ENCODE data around the gene CNDP1. TPM values are rescaled to one million over a fixed set of nuclear protein-coding genes. Genes with fewer than 3 reads are reported as not detected.

CNDP1 gene
- polyA plus RNA-seq, 1 experiment = not detected

DNA sequence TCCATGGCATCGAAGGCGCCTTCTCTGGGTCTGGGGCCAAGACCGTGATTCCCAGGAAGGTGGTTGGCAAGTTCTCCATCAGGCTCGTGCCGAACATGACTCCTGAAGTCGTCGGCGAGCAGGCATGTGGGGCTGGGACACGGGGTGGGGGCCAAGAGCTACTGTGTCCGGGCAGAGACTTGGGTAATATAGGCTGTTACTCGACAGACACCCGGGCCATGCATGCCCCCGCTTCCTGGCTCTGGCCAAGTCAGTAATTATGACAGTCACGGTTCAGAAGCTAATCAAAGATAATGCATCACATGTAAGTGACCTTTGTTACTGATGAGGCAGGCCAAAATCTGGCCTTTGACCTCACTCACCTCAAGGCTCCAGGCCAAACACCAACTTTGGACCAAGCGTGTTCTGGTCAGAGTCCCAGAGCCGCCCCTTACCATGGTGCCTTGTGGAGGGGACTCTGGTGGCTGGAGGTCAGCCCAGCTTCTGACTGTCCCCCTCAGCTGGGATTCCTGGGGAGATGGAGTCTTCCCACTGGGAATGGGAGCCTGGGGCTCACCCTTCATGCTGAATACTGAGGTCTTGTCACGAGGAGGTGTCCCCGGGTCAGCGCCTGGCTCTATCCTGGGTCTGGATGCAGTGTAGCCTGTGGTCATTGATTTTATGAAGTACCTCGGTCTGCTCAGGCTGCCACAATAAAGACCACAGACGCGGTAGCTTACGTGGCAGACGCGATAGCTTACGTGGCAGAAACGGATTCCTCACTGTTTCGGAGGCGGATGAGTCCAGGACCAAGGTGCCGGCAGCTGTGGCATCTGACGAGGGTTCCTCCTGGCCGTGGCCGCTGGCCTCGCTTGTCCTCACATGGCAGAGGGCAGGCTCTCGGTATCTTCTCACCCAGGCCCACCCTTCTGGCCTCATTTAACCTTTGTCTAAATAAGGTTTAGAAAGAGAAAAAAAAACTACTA lies 17.7 kb upstream of the CNDP1 start:
- DNase-seq (ENCODE audit: low read depth, low spot score) = no peak
- POLR2A ChIA-PET = no interaction called here
- Histone ChIP-seq H3K27me3 (ENCODE audit: control insufficient read depth, insufficient read depth, low read length) (no peaks in the 10 kb centered on the region), H3K9me3 (ENCODE audit: control insufficient read depth, insufficient read depth, low read length) (no peaks in the 10 kb centered on the region), H3K27ac (ENCODE audit: low read depth, low read length) (no peak overlapping the region), H3K4me3 (ENCODE audit: low read depth, low read length) (no peak overlapping the region)
- no peak for TF ChIP-seq CTCF (IDR thresholded peaks at IDR 0.05; ENCODE audit: low read depth, low read length)
- CTCF ChIA-PET = interaction anchor here (0.6 to 1.2 kb wide), 2 partner anchors 23 to 672 kb away, joined by 3 read pairs; no protein-coding TSS in a partner anchor

GRCh38 chr18:74517236-74517630 lies 17.1 kb upstream of the CNDP1 start:
- H3K27ac ChIP-seq (ENCODE audit: low read depth, low read length) = no peak overlapping the region
- no peaks in the 10 kb centered on the region for H3K27me3 ChIP-seq (ENCODE audit: control insufficient read depth, insufficient read depth, low read length)
- TF ChIP-seq CTCF (IDR thresholded peaks at IDR 0.05; ENCODE audit: low read depth, low read length) = no peak
- H3K4me3 ChIP-seq (ENCODE audit: low read depth, low read length) = no peak overlapping the region
- H3K9me3 ChIP-seq (ENCODE audit: control insufficient read depth, insufficient read depth, low read length) = no peaks in the 10 kb centered on the region
- ChIA-PET POLR2A (interaction anchor here (0.6 kb wide), 1 partner anchor 385 kb away, joined by 3 read pairs; no protein-coding TSS in a partner anchor), CTCF (interaction anchor here (0.6 to 1.2 kb wide), 2 partner anchors 24 to 673 kb away, joined by 3 read pairs; no protein-coding TSS in a partner anchor)
- no peak for DNase-seq (ENCODE audit: low read depth, low spot score)

DNA sequence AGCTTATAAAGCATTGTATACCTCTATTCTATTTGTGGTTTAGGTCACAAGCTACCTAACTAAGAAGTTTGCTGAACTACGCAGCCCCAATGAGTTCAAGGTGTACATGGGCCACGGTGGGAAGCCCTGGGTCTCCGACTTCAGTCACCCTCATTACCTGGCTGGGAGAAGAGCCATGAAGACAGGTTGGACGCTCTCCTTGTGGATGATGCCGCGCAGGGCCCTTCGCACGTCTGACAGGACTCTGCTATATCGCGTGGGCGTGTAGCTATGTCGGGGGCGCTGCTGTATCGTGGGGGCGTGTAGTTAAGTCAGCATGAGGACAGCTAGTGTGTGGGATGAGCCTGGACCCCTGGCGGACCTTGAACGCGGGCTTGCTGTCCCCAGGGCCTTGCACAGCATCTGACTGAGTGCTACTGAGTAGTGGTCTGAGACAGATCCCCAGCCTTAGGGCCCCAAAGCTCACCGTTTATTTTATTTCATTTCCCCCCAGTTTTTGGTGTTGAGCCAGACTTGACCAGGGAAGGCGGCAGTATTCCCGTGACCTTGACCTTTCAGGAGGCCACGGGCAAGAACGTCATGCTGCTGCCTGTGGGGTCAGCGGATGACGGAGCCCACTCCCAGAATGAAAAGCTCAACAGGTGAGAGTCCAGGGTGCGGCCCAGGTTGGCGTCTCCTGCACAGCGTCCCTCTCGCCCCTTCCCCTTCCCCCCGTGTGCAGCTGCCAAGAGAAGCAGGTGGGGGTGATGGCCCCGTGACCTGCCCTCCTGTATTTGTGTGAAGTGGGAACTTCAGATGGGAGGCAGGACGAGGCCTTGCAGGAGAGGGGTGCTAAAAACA lies 15.6 kb upstream of the CNDP1 start:
- ChIA-PET POLR2A (no interaction called here), CTCF (no interaction called here)
- no peaks in the 10 kb centered on the region for H3K9me3 ChIP-seq (ENCODE audit: control insufficient read depth, insufficient read depth, low read length)
- no peak for DNase-seq (ENCODE audit: low read depth, low spot score)
- H3K4me3 ChIP-seq (ENCODE audit: low read depth, low read length) = no peak overlapping the region
- no peak for TF ChIP-seq CTCF (IDR thresholded peaks at IDR 0.05; ENCODE audit: low read depth, low read length)
- H3K27me3 ChIP-seq (ENCODE audit: control insufficient read depth, insufficient read depth, low read length) = no peaks in the 10 kb centered on the region
- no peak overlapping the region for H3K27ac ChIP-seq (ENCODE audit: low read depth, low read length)

- DNase-seq (ENCODE audit: low read depth, low spot score) = no peak
- Histone ChIP-seq H3K4me3 (ENCODE audit: low read depth, low read length) (no peak overlapping the region), H3K27me3 (ENCODE audit: control insufficient read depth, insufficient read depth, low read length) (no peaks in the 10 kb centered on the region), H3K27ac (ENCODE audit: low read depth, low read length) (no peak overlapping the region), H3K9me3 (ENCODE audit: control insufficient read depth, insufficient read depth, low read length) (no peaks in the 10 kb centered on the region)
- ChIA-PET CTCF (interaction anchor here (1.7 kb wide), 1 partner anchor 32 kb away, joined by 6 read pairs; no protein-coding TSS in a partner anchor), POLR2A (no interaction called here)
- no peak for TF ChIP-seq CTCF (IDR thresholded peaks at IDR 0.05; ENCODE audit: low read depth, low read length)
These were observed 14.8 kb upstream of the CNDP1 start for GRCh38 chr18:74519320-74520095.
